Left lung (tissue), 10 donors: ENCODE measurements around the gene FAM209B. TPM values are rescaled to one million over a fixed set of nuclear protein-coding genes. Genes with fewer than 3 reads are reported as not detected.

ENCODE experiments used
- ATAC-seq: fragments of 200-7000 bp; cut with Tn5 transposase; one replicate; pipeline ENCODE4 v1.9.1; 2020; ENCODE audit warnings: moderate library complexity
- DNase-seq, 4 donors: peaks; one replicate each; pipeline ENCODE4 v3.0.0-alpha.2; 2013 to 2020
- H3K27ac ChIP-seq, 2 donors: fragments of 200-600 bp; sonication (generic) in 1 of 2; one replicate each; pipeline versions ENCODE4 v1.5.0 to v1.8.0; 2020 to 2021
- H3K27me3 ChIP-seq, 2 donors: fragments of 200-600 bp; sonication (generic) in 1 of 2; one replicate each; pipeline versions ENCODE4 v1.5.0 to v1.8.0; 2020 to 2021
- H3K36me3 ChIP-seq, 2 donors: fragments of 200-600 bp; sonication (generic) in 1 of 2; one replicate each; pipeline versions ENCODE4 v1.5.0 to v1.8.0; 2020 to 2021
- H3K4me1 ChIP-seq, 2 donors: fragments of 200-600 bp; one replicate each; pipeline ENCODE4 v1.8.0; 2021
- H3K4me3 ChIP-seq, 2 donors: fragments of 200-600 bp; sonication (generic) in 1 of 2; one replicate each; pipeline versions ENCODE4 v1.5.0 to v1.8.0; 2020 to 2021; ENCODE audit warnings: mild to moderate bottlenecking in 1 of 2
- H3K9me3 ChIP-seq, 2 donors: fragments of 200-600 bp; sonication (generic) in 1 of 2; one replicate each; pipeline versions ENCODE4 v1.5.0 to v1.8.0; 2020 to 2021
- intact Hi-C, 2 donors: fragments of 100-400 bp; cut with DNase I; formaldehyde crosslinking; loops; one replicate each; pipeline versions ENCODE4 v1.11.2 to v1.14.2; 2022
- polyA plus RNA-seq, 6 donors: library from polyadenylated mRNA; unstranded; fragments of 120-200 nt; gene quantifications; one replicate each; pipeline ENCODE4 v1.2.1, GENCODE V29; 2013; ENCODE audit not compliant: insufficient read length in 6 of 6
- total RNA-seq, 2 donors: library from RNA; stranded (reverse); fragmentation: NEBNext Ultra II Directional; extraction: Animal tissue kit (Norgen Biotek cat#: 25700); gene quantifications; one replicate each; pipeline ENCODE4 v1.2.1, GENCODE V29; 2021
- TF ChIP-seq, protein P1 (sequence below), 2 donors: fragments of 200-600 bp; sonication (generic) in 1 of 2; IDR thresholded peaks; one replicate each; pipeline versions ENCODE4 v1.5.0 to v1.8.0; 2021; ENCODE audit warnings: antibody characterized with exemption in 2 of 2
- donor health status: DM: no; HTN: yes; CAD: no.
- donor health status: DM: no; HTN: no; CAD: no.

FAM209B gene
- total and polyA plus RNA-seq, 8 donors = 0.30 to 0.63 (median 0.37) TPM; not detected in 3

DNA sequence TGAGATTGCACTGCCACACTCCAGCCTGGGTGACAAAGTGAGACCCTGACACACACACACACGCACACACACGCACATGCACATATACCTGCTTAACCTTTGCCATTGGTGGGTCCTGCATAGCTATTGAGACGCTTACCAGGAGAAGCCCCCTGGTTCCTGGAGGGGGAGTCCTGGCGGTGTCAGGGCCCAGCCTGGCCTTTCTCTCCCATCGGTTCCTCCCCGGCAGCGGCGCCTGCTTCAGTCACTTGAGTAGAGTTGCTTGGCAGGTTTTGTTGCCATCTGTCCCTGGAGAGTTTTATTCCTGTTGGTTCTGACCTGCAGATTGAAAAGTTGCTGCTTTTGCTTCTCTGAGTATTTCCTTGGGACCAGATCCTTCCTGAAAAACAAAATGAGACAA lies 29.1 kb upstream of the FAM209B start:
- Histone ChIP-seq H3K27me3 (no peaks in the 10 kb centered on the region), H3K36me3 (peaks cover 0 to 28% of the 10 kb centered on the region in 2 donors), H3K9me3 (no peaks in the 10 kb centered on the region), H3K27ac (no peak overlapping the region), H3K4me1 (peaks cover 0 to 10% of the 10 kb centered on the region in 2 donors), H3K4me3 (no peak overlapping the region)
- DNase-seq (peak in 1 of 4 donors; percentile 52), ATAC-seq (no peak)
- TF ChIP-seq, protein P1, sequence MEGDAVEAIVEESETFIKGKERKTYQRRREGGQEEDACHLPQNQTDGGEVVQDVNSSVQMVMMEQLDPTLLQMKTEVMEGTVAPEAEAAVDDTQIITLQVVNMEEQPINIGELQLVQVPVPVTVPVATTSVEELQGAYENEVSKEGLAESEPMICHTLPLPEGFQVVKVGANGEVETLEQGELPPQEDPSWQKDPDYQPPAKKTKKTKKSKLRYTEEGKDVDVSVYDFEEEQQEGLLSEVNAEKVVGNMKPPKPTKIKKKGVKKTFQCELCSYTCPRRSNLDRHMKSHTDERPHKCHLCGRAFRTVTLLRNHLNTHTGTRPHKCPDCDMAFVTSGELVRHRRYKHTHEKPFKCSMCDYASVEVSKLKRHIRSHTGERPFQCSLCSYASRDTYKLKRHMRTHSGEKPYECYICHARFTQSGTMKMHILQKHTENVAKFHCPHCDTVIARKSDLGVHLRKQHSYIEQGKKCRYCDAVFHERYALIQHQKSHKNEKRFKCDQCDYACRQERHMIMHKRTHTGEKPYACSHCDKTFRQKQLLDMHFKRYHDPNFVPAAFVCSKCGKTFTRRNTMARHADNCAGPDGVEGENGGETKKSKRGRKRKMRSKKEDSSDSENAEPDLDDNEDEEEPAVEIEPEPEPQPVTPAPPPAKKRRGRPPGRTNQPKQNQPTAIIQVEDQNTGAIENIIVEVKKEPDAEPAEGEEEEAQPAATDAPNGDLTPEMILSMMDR (IDR thresholded peaks at IDR 0.05) = no peak
- intact Hi-C loops = no loop called here

DNA sequence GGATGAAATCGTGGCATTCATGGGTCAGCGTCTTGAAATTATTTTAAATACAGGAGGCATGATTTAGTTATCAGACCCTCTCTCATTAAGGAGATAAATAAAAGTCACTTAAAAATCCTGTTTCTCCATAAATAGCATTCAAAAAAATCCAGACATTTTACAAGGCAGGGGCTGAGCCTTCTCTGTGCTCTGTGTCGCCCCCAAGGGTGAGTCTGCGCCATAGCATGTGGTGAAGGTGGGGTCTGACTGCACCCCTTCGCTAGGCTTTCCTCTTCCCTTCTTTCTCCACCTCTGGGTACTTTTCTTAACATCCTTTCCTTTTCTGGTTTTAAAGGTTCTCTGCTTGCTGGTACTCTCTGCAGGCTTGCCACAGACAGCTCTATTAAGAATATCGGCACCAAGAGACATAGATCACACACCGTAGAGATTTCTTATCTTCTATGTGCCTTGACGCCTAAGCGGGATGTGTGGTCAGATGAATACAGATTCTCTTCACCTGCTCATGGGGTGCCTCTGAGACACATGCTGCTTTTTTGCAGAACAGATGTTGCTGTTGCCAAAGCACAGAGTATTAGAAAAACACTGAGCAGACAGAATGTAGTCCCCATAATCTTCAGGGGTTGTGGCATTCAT lies 28.6 kb upstream of the FAM209B start:
- ATAC-seq = no peak
- TF ChIP-seq, protein P1 (IDR thresholded peaks at IDR 0.05) = peak in 1 of 2 donors; percentile 32

GRCh38 chr20:56506103-56506502 lies 26.9 kb upstream of the FAM209B start:
- Histone ChIP-seq H3K27ac (no peak overlapping the region), H3K36me3 (peaks cover 0 to 20% of the 10 kb centered on the region in 2 donors), H3K4me3 (no peak overlapping the region), H3K4me1 (peaks cover 0 to 10% of the 10 kb centered on the region in 2 donors), H3K27me3 (no peaks in the 10 kb centered on the region), H3K9me3 (no peaks in the 10 kb centered on the region)
- TF ChIP-seq, protein P1 (IDR thresholded peaks at IDR 0.05) = no peak
- intact Hi-C loops = no loop called here
- no peak for DNase-seq
- no peak for ATAC-seq

More for the DNA sequence above, 28.6 kb upstream of the FAM209B start:
- no peak overlapping the region for H3K27ac ChIP-seq
- H3K27me3 ChIP-seq = no peaks in the 10 kb centered on the region
- H3K4me3 ChIP-seq = no peak overlapping the region
- H3K4me1 ChIP-seq = peaks cover 0 to 10% of the 10 kb centered on the region in 2 donors
- no peak for DNase-seq
- intact Hi-C loops = no loop called here
- no peaks in the 10 kb centered on the region for H3K9me3 ChIP-seq
- H3K36me3 ChIP-seq = peaks cover 0 to 27% of the 10 kb centered on the region in 2 donors

DNA sequence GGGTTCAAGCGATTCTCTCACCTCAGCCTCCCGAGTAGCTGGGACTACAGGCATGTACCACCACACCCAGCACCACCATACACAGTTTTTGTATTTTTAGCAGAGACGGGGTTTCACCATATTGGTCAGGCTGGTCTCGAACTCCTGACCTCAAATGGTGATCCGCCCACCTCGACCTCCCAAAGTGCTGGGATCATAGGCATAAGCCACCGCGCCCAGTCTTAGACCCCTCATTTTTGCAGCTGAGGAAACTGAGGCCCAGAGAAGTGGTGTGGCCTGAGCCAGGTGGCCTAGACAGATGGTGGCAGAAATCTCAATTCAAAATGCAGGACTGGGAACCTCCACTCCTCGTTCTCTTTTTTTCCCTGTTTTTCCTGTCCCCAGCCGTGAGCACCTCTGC lies 21.1 kb upstream of the FAM209B start:
- peaks cover 0 to 58% of the 10 kb centered on the region in 2 donors for H3K36me3 ChIP-seq
- no peak overlapping the region for H3K4me3 ChIP-seq
- ATAC-seq (no peak), DNase-seq (no peak)
- no peaks in the 10 kb centered on the region for H3K9me3 ChIP-seq
- no peaks in the 10 kb centered on the region for H3K4me1 ChIP-seq
- no peaks in the 10 kb centered on the region for H3K27me3 ChIP-seq
- intact Hi-C loops = no loop called here
- TF ChIP-seq, protein P1 (IDR thresholded peaks at IDR 0.05) = no peak
- H3K27ac ChIP-seq = no peak overlapping the region

DNA sequence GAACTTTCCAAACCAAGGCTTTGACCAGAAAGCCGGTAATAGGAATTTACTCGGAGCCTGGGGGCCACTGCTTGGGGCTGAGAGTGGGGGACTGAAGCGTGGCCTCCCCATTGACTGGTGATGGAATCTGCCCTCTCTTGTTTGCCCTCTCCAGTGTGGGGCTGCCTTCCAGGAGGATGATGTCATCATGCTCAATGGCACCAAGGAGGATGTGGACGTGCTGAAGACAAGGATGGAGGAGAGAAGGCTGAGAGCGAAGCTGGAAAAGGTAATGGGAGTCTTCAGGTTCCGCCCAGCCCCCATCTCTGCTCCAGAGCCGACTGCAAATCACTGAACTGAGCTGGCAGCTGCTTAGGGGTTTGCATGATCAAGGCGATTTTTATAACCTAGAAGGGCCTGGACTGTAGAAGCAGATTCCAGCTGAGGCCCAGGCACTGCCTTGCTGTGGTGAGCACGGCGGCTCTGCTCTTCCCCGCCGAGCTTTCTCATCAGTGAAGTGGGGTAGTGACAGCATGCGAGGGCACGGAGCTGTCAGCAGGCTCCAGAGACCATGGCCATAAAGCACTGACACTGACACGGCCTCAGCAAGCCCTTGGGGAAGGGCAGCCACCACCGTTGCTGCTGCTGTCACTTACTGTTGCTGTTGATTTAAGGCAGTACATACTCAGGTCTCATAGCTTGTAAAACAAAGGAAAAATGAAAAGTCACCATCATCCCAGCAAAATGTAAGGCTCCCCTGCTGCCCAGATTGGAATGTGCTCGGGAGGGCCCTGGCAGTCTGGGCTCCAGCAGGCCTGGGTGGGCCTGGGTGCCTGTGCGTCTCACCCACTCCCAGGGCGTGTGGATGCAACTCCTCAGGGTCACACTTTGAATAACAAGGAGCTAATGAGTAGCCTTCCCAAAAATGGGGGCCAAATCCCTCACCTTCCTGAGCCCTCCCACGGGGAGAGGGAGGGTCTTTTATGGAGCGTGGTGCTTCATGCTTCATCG lies 19.6 kb upstream of the FAM209B start:
- Histone ChIP-seq H3K4me3 (no peak overlapping the region), H3K27me3 (no peaks in the 10 kb centered on the region), H3K36me3 (peaks cover 0 to 69% of the 10 kb centered on the region in 2 donors), H3K27ac (no peak overlapping the region), H3K4me1 (no peaks in the 10 kb centered on the region), H3K9me3 (no peaks in the 10 kb centered on the region)
- TF ChIP-seq, protein P1 (IDR thresholded peaks at IDR 0.05) = no peak
- DNase-seq (peak in 1 of 4 donors; percentile 34), ATAC-seq (peak; percentile 48)
- intact Hi-C loops = no loop called here
